ENCODE results near the gene ZNF670.
A peak's percentile ranks its signal among the peaks of the same experiment; 100 is the strongest.

The ZNF670 gene

GRCh38 chr1:247103859-247104591 is 25.4 kb upstream of the ZNF670 start, which contains the start of gene ZNF669:
ZNF669 (minus strand) TSS chr1:247104356; CDS start chr1:247104199, 157 bp downstream.
- DNase-seq: peak; percentile 99

- DNase-seq: no peak
Observed at GRCh38 chr1:247102381-247102780, 23.8 kb upstream of the ZNF670 start.

GRCh38 chr1:247100676-247101279 is 22.2 kb upstream of the ZNF670 start:
- DNase-seq: no peak

- DNase-seq: no peak
Observed at GRCh38 chr1:247096958-247097357, 18.3 kb upstream of the ZNF670 start.

- DNase-seq: no peak
Observed at GRCh38 chr1:247096544-247096943, 17.9 kb upstream of the ZNF670 start.

- DNase-seq: no peak
Observed at GRCh38 chr1:247096112-247096511, 17.5 kb upstream of the ZNF670 start.

- DNase-seq: no peak
Observed at GRCh38 chr1:247090455-247090854, 11.8 kb upstream of the ZNF670 start.

- DNase-seq: peak; percentile 75
Observed at GRCh38 chr1:247089616-247090375, 11.2 kb upstream of the ZNF670 start.

- no peak for DNase-seq
Observed at GRCh38 chr1:247088967-247089366, 10.4 kb upstream of the ZNF670 start.

GRCh38 chr1:247087256-247087655 is 8.6 kb upstream of the ZNF670 start:
- no peak for DNase-seq

- no peak for DNase-seq
Observed at GRCh38 chr1:247085310-247085709, 6.7 kb upstream of the ZNF670 start.

- DNase-seq: no peak
Observed at GRCh38 chr1:247084771-247085170, 6.2 kb upstream of the ZNF670 start.

- peak; percentile 47 for DNase-seq
Observed at GRCh38 chr1:247079141-247079874, 697 bp upstream of the ZNF670 start.

- no peak for DNase-seq
Observed at GRCh38 chr1:247077876-247078257, 744 bp downstream of the ZNF670 start.

- DNase-seq: no peak
Observed at GRCh38 chr1:247077213-247077612, 1.4 kb downstream of the ZNF670 start.

- no peak for DNase-seq
Observed at GRCh38 chr1:247070645-247071044, 8.0 kb downstream of the ZNF670 start.

GRCh38 chr1:247064304-247064703 is 14.3 kb downstream of the ZNF670 start:
- no peak for DNase-seq

GRCh38 chr1:247060771-247061170 is 17.8 kb downstream of the ZNF670 start:
- DNase-seq: no peak

GRCh38 chr1:247056071-247056470 is 22.5 kb downstream of the ZNF670 start:
- no peak for DNase-seq

- DNase-seq: no peak
Observed at GRCh38 chr1:247054992-247055415, 23.6 kb downstream of the ZNF670 start.

GRCh38 chr1:247047702-247048101 is 30.9 kb downstream of the ZNF670 start:
- DNase-seq: no peak

- no peak for DNase-seq
Observed at GRCh38 chr1:247047260-247047659, 31.4 kb downstream of the ZNF670 start.

- DNase-seq: no peak
Observed at GRCh38 chr1:247043406-247043805, 35.2 kb downstream of the ZNF670 start.

Measured in NCI-H146 (cell line).